A549 (cell line): ENCODE measurements around the gene HOXA2.

Experiments
- CHD2 ChIP-seq: fragments of 150-350 bp; IDR thresholded peaks from 2 replicates; pipeline ENCODE4 v1.6.1; 2014; ENCODE audit warnings: low read length; ENCODE audit not compliant: partially characterized antibody
- CHD4 ChIP-seq: fragments of 200-600 bp; sonication (generic); IDR thresholded peaks from 2 replicates; pipeline ENCODE4 v1.6.1; 2016; ENCODE audit warnings: antibody characterized with exemption, mild to moderate bottlenecking, borderline replicate concordance
- CTCF ChIP-seq: fragments of >200 bp; sonication (Bioruptor Twin); formaldehyde crosslinking; IDR thresholded peaks from 3 replicates; pipeline ENCODE4 v1.5.1; 2016
- EP300 ChIP-seq, 2 experiments: fragments of >200 bp; sonication (Bioruptor Twin); formaldehyde crosslinking; IDR thresholded peaks; 2 replicates in 1 of 2; 3 replicates in 1 of 2; pipeline ENCODE4 v1.6.1; 2016 to 2017
- ESRRA ChIP-seq: fragments of 150-350 bp; IDR thresholded peaks from 2 replicates; pipeline ENCODE4 v1.6.1; 2014; ENCODE audit warnings: mild to moderate bottlenecking, low read length, borderline replicate concordance
- FOXS1 ChIP-seq: fragments of 250-450 bp; sonication (Bioruptor Pico); IDR thresholded peaks from 2 replicates; pipeline ENCODE4 v1.5.0; 2020; ENCODE audit warnings: mild to moderate bottlenecking, moderate library complexity
- HEYL ChIP-seq: fragments of 250-450 bp; sonication (Bioruptor Pico); IDR thresholded peaks from 2 replicates; pipeline ENCODE4 v1.8.0; 2021; ENCODE audit warnings: mild to moderate bottlenecking, moderate library complexity
- MAFK ChIP-seq: fragments of 450-650 bp; IDR thresholded peaks from 2 replicates; pipeline ENCODE4 v1.6.1; 2014; ENCODE audit not compliant: partially characterized antibody
- NR3C1 ChIP-seq: fragments of >200 bp; sonication (Bioruptor Twin); formaldehyde crosslinking; IDR thresholded peaks from 3 replicates; pipeline ENCODE4 v1.6.1; 2017
- PBX3 ChIP-seq: IDR thresholded peaks from 2 replicates; pipeline ENCODE4 v1.6.1; 2012
- POLR2A ChIP-seq: IDR thresholded peaks from 2 replicates; pipeline ENCODE4 v1.6.1; 2012; ENCODE audit warnings: mild to moderate bottlenecking, low read length
- REST ChIP-seq: fragments of 200-600 bp; sonication (generic); IDR thresholded peaks from 2 replicates; pipeline ENCODE4 v1.6.1; 2016; ENCODE audit warnings: antibody characterized with exemption, mild to moderate bottlenecking, moderate library complexity
- RNF2 ChIP-seq: fragments of 200-600 bp; sonication (generic); IDR thresholded peaks from 2 replicates; pipeline ENCODE4 v1.6.1; 2016; ENCODE audit warnings: low read depth, mild to moderate bottlenecking, antibody characterized with exemption, moderate library complexity, borderline replicate concordance
- ZSCAN20 ChIP-seq: fragments of 250-450 bp; sonication (Bioruptor Pico); IDR thresholded peaks from 2 replicates; pipeline ENCODE4 v1.8.0; 2022; ENCODE audit warnings: mild to moderate bottlenecking, moderate library complexity

GRCh38 chr7:27095050-27095896 lies 7.2 kb downstream of the HOXA2 start:
- TF ChIP-seq PBX3 (no peak), EP300 (IDR thresholded peaks at IDR 0.05) (no peak), REST (no peak), ESRRA (no peak), ZSCAN20 (CRISPR knock-in tag) (no peak), CTCF (no peak), MAFK (no peak), CHD2 (no peak), POLR2A (no peak), HEYL (CRISPR knock-in tag) (no peak), FOXS1 (CRISPR knock-in tag) (no peak), CHD4 (no peak), NR3C1 (no peak), RNF2 (no peak)
